ENCODE data around the gene HEATR5A.

Gene HEATR5A

GRCh38 chr14:31269634-31270195 lies 150.6 kb downstream of the HEATR5A start:
- in situ Hi-C loops (cut with HindIII; ENCODE audit: low sequenced_read_pairs), result no loop called here
- no peak for DNase-seq (ENCODE audit: low read depth, low spot score)
- no peak overlapping the region for H3K4me3 ChIP-seq (ENCODE audit: low read depth, low read length)
- TF ChIP-seq CTCF (IDR thresholded peaks at IDR 0.05; ENCODE audit: low read depth, low read length), result no peak

GRCh38 chr14:31268216-31268615 lies 152.1 kb downstream of the HEATR5A start:
- TF ChIP-seq CTCF (IDR thresholded peaks at IDR 0.05; ENCODE audit: low read depth, low read length), result no peak
- no peak for DNase-seq (ENCODE audit: low read depth, low spot score)
- in situ Hi-C loops (cut with HindIII; ENCODE audit: low sequenced_read_pairs), result no loop called here
- no peak overlapping the region for H3K4me3 ChIP-seq (ENCODE audit: low read depth, low read length)

- DNase-seq (ENCODE audit: low read depth, low spot score), result no peak
- in situ Hi-C loops (cut with HindIII; ENCODE audit: low sequenced_read_pairs), result no loop called here
- H3K4me3 ChIP-seq (ENCODE audit: low read depth, low read length), result no peak overlapping the region
- TF ChIP-seq CTCF (IDR thresholded peaks at IDR 0.05; ENCODE audit: low read depth, low read length), result no peak
Observed at GRCh38 chr14:31266437-31267331, 153.7 kb downstream of the HEATR5A start.

GRCh38 chr14:31265701-31266398 lies 154.5 kb downstream of the HEATR5A start:
- peak; percentile 60 for DNase-seq (ENCODE audit: low read depth, low spot score)
- in situ Hi-C loops (cut with HindIII; ENCODE audit: low sequenced_read_pairs), result no loop called here
- H3K4me3 ChIP-seq (ENCODE audit: low read depth, low read length), result no peak overlapping the region
- no peak for TF ChIP-seq CTCF (IDR thresholded peaks at IDR 0.05; ENCODE audit: low read depth, low read length)

GRCh38 chr14:31263485-31264133 lies 156.7 kb downstream of the HEATR5A start:
- DNase-seq (ENCODE audit: low read depth, low spot score), result peak; percentile 99
- no peak for TF ChIP-seq CTCF (IDR thresholded peaks at IDR 0.05; ENCODE audit: low read depth, low read length)
- H3K4me3 ChIP-seq (ENCODE audit: low read depth, low read length), result no peak overlapping the region
- in situ Hi-C loops (cut with HindIII; ENCODE audit: low sequenced_read_pairs), result no loop called here
